HEK293 (cell line): ENCODE data around the gene GPR157.

ENCODE experiments used
- BCL11A ChIP-seq: fragments of 450-650 bp; formaldehyde crosslinking; IDR thresholded peaks from 2 replicates; pipeline ENCODE4 v1.5.1; 2016; ENCODE audit warnings: low read depth, missing biosample characterization, missing genetic modification characterization
- ZNF354C ChIP-seq: fragments of 450-650 bp; formaldehyde crosslinking; IDR thresholded peaks from 2 replicates; pipeline ENCODE4 v1.5.1; 2016; ENCODE audit warnings: missing biosample characterization, missing genetic modification characterization, low read depth, borderline replicate concordance

- TF ChIP-seq BCL11A (tag by site-specific recombination) (no peak), ZNF354C (no peak)
Observed at GRCh38 chr1:9061252-9061960, 67.5 kb downstream of the GPR157 start.
